Nephron progenitor cell (in vitro differentiated cells): ENCODE measurements around the gene CPTP.
"Not testable (repeated sequence)": the region's sequence is repeated elsewhere in the genome, so short reads cannot be mapped to it uniquely, and the experiment has no call there.

Experiments
- DNase-seq: peaks from one replicate; pipeline ENCODE4 v3.0.0; 2021
- H3K27ac Mint-ChIP-seq: 2 replicates; pipeline ENCODE4 v1.8.0; 2021; ENCODE audit warnings: mild to moderate bottlenecking, moderate library complexity, mixed read lengths
- H3K27me3 Mint-ChIP-seq: 2 replicates; pipeline ENCODE4 v1.8.0; 2021; ENCODE audit warnings: mild to moderate bottlenecking, low read depth, mixed read lengths; ENCODE audit not compliant: poor library complexity
- H3K36me3 Mint-ChIP-seq: 2 replicates; pipeline ENCODE4 v1.8.0; 2021; ENCODE audit warnings: low read depth, mixed read lengths
- H3K4me1 Mint-ChIP-seq: 2 replicates; pipeline ENCODE4 v1.8.0; 2021; ENCODE audit warnings: mixed read lengths
- H3K4me3 Mint-ChIP-seq: 2 replicates; pipeline ENCODE4 v1.8.0; 2021; ENCODE audit warnings: mild to moderate bottlenecking, moderate library complexity, mixed read lengths
- H3K9me3 Mint-ChIP-seq: 2 replicates; pipeline ENCODE4 v1.8.0; 2021; ENCODE audit warnings: mild to moderate bottlenecking, moderate library complexity, mixed read lengths
- CTCF ChIP-seq: fragments of 200-600 bp; sonication (generic); IDR thresholded peaks from 2 replicates; pipeline ENCODE4 v1.5.0; 2021; ENCODE audit warnings: antibody characterized with exemption

The CPTP gene

GRCh38 chr1:1364266-1364665 lies 39.7 kb downstream of the CPTP start:
- H3K27ac Mint-ChIP-seq: no peak overlapping the region
- no peaks in the 10 kb centered on the region for H3K9me3 Mint-ChIP-seq
- H3K27me3 Mint-ChIP-seq: peaks cover 6% of the 10 kb centered on the region
- no peak for DNase-seq
- H3K4me3 Mint-ChIP-seq: no peak overlapping the region
- no peak for TF ChIP-seq CTCF
- H3K36me3 Mint-ChIP-seq: no peaks in the 10 kb centered on the region
- peaks cover 28% of the 10 kb centered on the region for H3K4me1 Mint-ChIP-seq

GRCh38 chr1:1365875-1366698 lies 41.5 kb downstream of the CPTP start:
- peaks cover 4% of the 10 kb centered on the region for H3K27me3 Mint-ChIP-seq
- H3K4me1 Mint-ChIP-seq: peaks cover 12% of the 10 kb centered on the region
- DNase-seq: no peak
- no peak for TF ChIP-seq CTCF
- H3K27ac Mint-ChIP-seq: no peak overlapping the region
- H3K9me3 Mint-ChIP-seq: no peaks in the 10 kb centered on the region
- H3K4me3 Mint-ChIP-seq: no peak overlapping the region
- no peaks in the 10 kb centered on the region for H3K36me3 Mint-ChIP-seq

GRCh38 chr1:1366699-1367066 lies 42.1 kb downstream of the CPTP start:
- Mint-ChIP-seq H3K9me3 (no peaks in the 10 kb centered on the region), H3K36me3 (no peaks in the 10 kb centered on the region), H3K4me1 (peaks cover 7% of the 10 kb centered on the region), H3K27me3 (peaks cover 4% of the 10 kb centered on the region), H3K27ac (no peak overlapping the region), H3K4me3 (no peak overlapping the region)
- no peak for TF ChIP-seq CTCF
- no peak for DNase-seq

- no peak for TF ChIP-seq CTCF
- DNase-seq: no peak
- Mint-ChIP-seq H3K36me3 (no peaks in the 10 kb centered on the region), H3K4me3 (no peak overlapping the region), H3K4me1 (peaks cover 5% of the 10 kb centered on the region), H3K9me3 (no peaks in the 10 kb centered on the region), H3K27ac (no peak overlapping the region), H3K27me3 (peaks cover 4% of the 10 kb centered on the region)
Observed at GRCh38 chr1:1367315-1367714, 42.7 kb downstream of the CPTP start.

GRCh38 chr1:1370094-1370493 lies 45.5 kb downstream of the CPTP start:
- not testable (repeated sequence) for H3K4me3 Mint-ChIP-seq, H3K36me3 Mint-ChIP-seq

GRCh38 chr1:1370771-1371300 lies 46.2 kb downstream of the CPTP start:
- Mint-ChIP-seq H3K9me3 (no peaks in the 10 kb centered on the region), H3K27me3 (no peaks in the 10 kb centered on the region), H3K27ac (no peak overlapping the region), H3K4me3 (no peak overlapping the region), H3K36me3 (no peaks in the 10 kb centered on the region), H3K4me1 (peaks cover 20% of the 10 kb centered on the region)
- TF ChIP-seq CTCF: no peak
- DNase-seq: no peak

More at GRCh38 chr1:1370094-1370493, 45.5 kb downstream of the CPTP start:
- H3K27me3 Mint-ChIP-seq, H3K27ac Mint-ChIP-seq, H3K9me3 Mint-ChIP-seq, DNase-seq: not testable (repeated sequence)
- peaks cover 15% of the 10 kb centered on the region for H3K4me1 Mint-ChIP-seq
